HepG2 (cell line): ENCODE measurements around the gene TTC24. TPM values are rescaled to one million over a fixed set of nuclear protein-coding genes. Genes with fewer than 3 reads are reported as not detected.

Experiments used
- CBFB ChIP-seq: sonication (generic); formaldehyde crosslinking; IDR thresholded peaks from 2 replicates; pipeline ENCODE4 v1.4.0; 2020; ENCODE audit warnings: missing genetic modification reagents
- DRAP1 ChIP-seq: IDR thresholded peaks from 2 replicates; pipeline ENCODE4 v1.6.1; 2016; ENCODE audit warnings: missing genetic modification reagents, missing compliant biosample characterization
- FOXO4 ChIP-seq: sonication (generic); formaldehyde crosslinking; conservative IDR thresholded peaks from 2 replicates; pipeline ENCODE4 v1.8.1; 2023; ENCODE audit warnings: missing genetic modification reagents
- HNRNPLL ChIP-seq: fragments of 200-400 bp; formaldehyde crosslinking; IDR thresholded peaks from 2 replicates; pipeline ENCODE4 v1.6.1; 2017; ENCODE audit warnings: mild to moderate bottlenecking, low read depth, low read length; ENCODE audit not compliant: poor library complexity, severe bottlenecking
- JARID2 ChIP-seq: sonication (generic); formaldehyde crosslinking; IDR thresholded peaks from 2 replicates; pipeline ENCODE4 v1.8.1; 2023; ENCODE audit warnings: missing genetic modification reagents, inconsistent platforms; ENCODE audit not compliant: insufficient replicate concordance
- KDM2A ChIP-seq: sonication (generic); formaldehyde crosslinking; IDR thresholded peaks from 2 replicates; pipeline ENCODE4 v1.4.0; 2020; ENCODE audit warnings: low read depth, missing genetic modification reagents, borderline replicate concordance
- MAFK ChIP-seq, 2 experiments: IDR thresholded peaks in 1 of 2; conservative IDR thresholded peaks in 1 of 2; 2 replicates each; pipeline ENCODE4 v1.6.1; 2011; ENCODE audit warnings: improper control_type of control experiment in 2 of 2, low read length in 2 of 2
- NFYC ChIP-seq: IDR thresholded peaks from 2 replicates; pipeline ENCODE4 v1.6.1; 2016; ENCODE audit warnings: missing genetic modification reagents, missing compliant biosample characterization
- NKX3-1 ChIP-seq: sonication (generic); formaldehyde crosslinking; IDR thresholded peaks from 2 replicates; pipeline ENCODE4 v1.5.0; 2020; ENCODE audit warnings: missing genetic modification reagents
- PHF20 ChIP-seq: sonication (generic); formaldehyde crosslinking; IDR thresholded peaks from 2 replicates; pipeline ENCODE4 v1.5.0; 2020; ENCODE audit warnings: mild to moderate bottlenecking, missing genetic modification reagents
- RARG ChIP-seq: sonication (generic); formaldehyde crosslinking; IDR thresholded peaks from 2 replicates; pipeline ENCODE4 v1.4.0; 2020; ENCODE audit warnings: low read depth, mild to moderate bottlenecking, missing genetic modification reagents
- RBFOX2 ChIP-seq: fragments of 200-400 bp; formaldehyde crosslinking; IDR thresholded peaks from 2 replicates; pipeline ENCODE4 v1.6.1; 2017; ENCODE audit warnings: low read depth, mild to moderate bottlenecking, low read length
- SRY ChIP-seq: sonication (generic); formaldehyde crosslinking; IDR thresholded peaks from 2 replicates; pipeline ENCODE4 v1.8.0; 2022; ENCODE audit warnings: mild to moderate bottlenecking, missing genetic modification reagents
- ZC3H13 ChIP-seq: sonication (generic); formaldehyde crosslinking; IDR thresholded peaks from 2 replicates; pipeline ENCODE4 v1.8.1; 2023; ENCODE audit warnings: mild to moderate bottlenecking, missing genetic modification reagents, moderate library complexity
- ZFP82 ChIP-seq: sonication (generic); formaldehyde crosslinking; IDR thresholded peaks from 2 replicates; pipeline ENCODE4 v1.5.1; 2020; ENCODE audit warnings: mild to moderate bottlenecking, missing genetic modification reagents, borderline replicate concordance
- ZNF253 ChIP-seq: sonication (generic); formaldehyde crosslinking; IDR thresholded peaks from 2 replicates; pipeline ENCODE4 v1.8.0; 2022; ENCODE audit warnings: mild to moderate bottlenecking, missing genetic modification reagents, borderline replicate concordance
- ZNF33A ChIP-seq: sonication (generic); formaldehyde crosslinking; IDR thresholded peaks from 2 replicates; pipeline ENCODE4 v1.5.1; 2020; ENCODE audit warnings: missing genetic modification reagents, mild to moderate bottlenecking, moderate library complexity, borderline replicate concordance
- ZNF790 ChIP-seq: sonication (generic); formaldehyde crosslinking; IDR thresholded peaks from 2 replicates; pipeline ENCODE4 v1.8.0; 2022; ENCODE audit warnings: missing genetic modification reagents, mild to moderate bottlenecking, borderline replicate concordance
- ZNF850 ChIP-seq: sonication (generic); formaldehyde crosslinking; conservative IDR thresholded peaks from 2 replicates; pipeline ENCODE4 v1.9.0; 2021; ENCODE audit warnings: mild to moderate bottlenecking, missing genetic modification reagents
- polyA plus RNA-seq, 8 experiments: library from polyadenylated mRNA; depleted of rRNA in 3 of 8; stranded (reverse) in 7 of 8; unstranded in 1 of 8; fragments of >200 nt; fragmentation: Illumina TruSeq in 4 of 8; extraction: Trizol in 4 of 8; gene quantifications; 2 replicates each; pipeline versions ENCODE4 v1.2.1 to v1.2.3, GENCODE V29; 2011 to 2016; ENCODE audit warnings: low read depth in 4 of 8, missing spikeins in 1 of 8, mixed read lengths in 1 of 8; ENCODE audit not compliant: insufficient read depth in 1 of 8
- total RNA-seq, 5 experiments: library from RNA; depleted of rRNA; stranded (reverse); fragments of >200 nt; fragmentation: Illumina TruSeq; extraction: Trizol; gene quantifications; 2 replicates each; pipeline ENCODE4 v1.2.3, GENCODE V29; 2016; ENCODE audit warnings: low read depth in 1 of 5
- TF ChIP-seq, protein P1 (sequence below): sonication (generic); formaldehyde crosslinking; IDR thresholded peaks from 2 replicates; pipeline ENCODE4 v1.5.1; 2020; ENCODE audit warnings: mild to moderate bottlenecking, missing genetic modification reagents
- TF ChIP-seq, protein P2 (sequence below): sonication (generic); formaldehyde crosslinking; IDR thresholded peaks from 2 replicates; pipeline ENCODE4 v1.4.0; 2020; ENCODE audit warnings: missing genetic modification reagents, low read depth, mild to moderate bottlenecking, borderline replicate concordance

The TTC24 gene
- total and polyA plus RNA-seq, 2 of the 13 experiments (the other 11 are each of a cell fraction or from before 2014, with no cell fraction given): 0.13 to 0.18 TPM

DNA sequence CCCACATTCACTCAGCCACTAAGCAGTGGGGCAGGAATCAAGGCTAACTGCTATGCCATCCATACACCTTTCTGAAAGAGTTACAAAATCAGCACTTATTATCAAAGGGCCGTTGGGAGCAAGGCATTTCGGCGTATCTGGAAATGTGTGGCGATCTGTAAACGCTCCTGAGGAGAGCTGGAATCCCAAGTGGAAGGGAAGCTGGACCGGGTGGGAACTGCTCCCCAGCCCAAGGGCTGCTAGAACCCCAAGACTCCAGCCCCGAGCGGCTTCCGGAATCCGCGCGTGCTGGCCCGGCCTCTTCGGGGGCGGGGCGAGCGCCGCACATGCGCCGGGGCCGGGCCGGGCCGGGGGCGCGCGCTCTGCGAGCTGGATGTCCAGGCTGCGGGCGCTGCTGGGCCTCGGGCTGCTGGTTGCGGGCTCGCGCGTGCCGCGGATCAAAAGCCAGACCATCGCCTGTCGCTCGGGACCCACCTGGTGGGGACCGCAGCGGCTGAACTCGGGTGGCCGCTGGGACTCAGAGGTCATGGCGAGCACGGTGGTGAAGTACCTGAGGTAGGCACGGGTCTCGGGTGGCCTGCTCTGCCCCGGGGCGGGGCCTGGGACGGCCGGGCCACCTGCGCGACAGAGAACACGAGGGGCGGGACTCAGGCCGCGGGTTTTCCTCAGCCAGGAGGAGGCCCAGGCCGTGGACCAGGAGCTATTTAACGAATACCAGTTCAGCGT is 12.1 kb downstream of the TTC24 start, which contains the start of gene NAXE (continued):
- TF ChIP-seq ZNF33A (CRISPR knock-in tag): 0 out of 2 replicates have a peak, but pooled peaks have one; percentile 4
- peak; percentile 99 for TF ChIP-seq KDM2A (CRISPR knock-in tag)
- TF ChIP-seq HNRNPLL: no peak
- 0 out of 2 replicates have a peak, but pooled peaks have one; percentile 51 for TF ChIP-seq NKX3-1 (CRISPR knock-in tag)
- TF ChIP-seq SRY (CRISPR knock-in tag): peak; percentile 46; the same call in 1 of the 2 replicates
- peak; percentile 60; the same call in 1 of the 2 replicates for TF ChIP-seq PHF20 (CRISPR knock-in tag)
- peak; percentile 71; the same call in 1 of the 2 replicates for TF ChIP-seq ZFP82 (CRISPR knock-in tag)
- TF ChIP-seq ZNF253: peak; percentile 66; the same call in 1 of the 2 replicates
- TF ChIP-seq FOXO4 (CRISPR knock-in tag): 0 out of 2 replicates have a peak, but pooled peaks have one; percentile 19
- TF ChIP-seq JARID2 (CRISPR knock-in tag): no peak
- no peak; the same call in 1 of the 2 replicates for TF ChIP-seq ZNF790 (CRISPR knock-in tag)
- no peak for TF ChIP-seq NFYC (CRISPR knock-in tag)
- TF ChIP-seq, protein P1, sequence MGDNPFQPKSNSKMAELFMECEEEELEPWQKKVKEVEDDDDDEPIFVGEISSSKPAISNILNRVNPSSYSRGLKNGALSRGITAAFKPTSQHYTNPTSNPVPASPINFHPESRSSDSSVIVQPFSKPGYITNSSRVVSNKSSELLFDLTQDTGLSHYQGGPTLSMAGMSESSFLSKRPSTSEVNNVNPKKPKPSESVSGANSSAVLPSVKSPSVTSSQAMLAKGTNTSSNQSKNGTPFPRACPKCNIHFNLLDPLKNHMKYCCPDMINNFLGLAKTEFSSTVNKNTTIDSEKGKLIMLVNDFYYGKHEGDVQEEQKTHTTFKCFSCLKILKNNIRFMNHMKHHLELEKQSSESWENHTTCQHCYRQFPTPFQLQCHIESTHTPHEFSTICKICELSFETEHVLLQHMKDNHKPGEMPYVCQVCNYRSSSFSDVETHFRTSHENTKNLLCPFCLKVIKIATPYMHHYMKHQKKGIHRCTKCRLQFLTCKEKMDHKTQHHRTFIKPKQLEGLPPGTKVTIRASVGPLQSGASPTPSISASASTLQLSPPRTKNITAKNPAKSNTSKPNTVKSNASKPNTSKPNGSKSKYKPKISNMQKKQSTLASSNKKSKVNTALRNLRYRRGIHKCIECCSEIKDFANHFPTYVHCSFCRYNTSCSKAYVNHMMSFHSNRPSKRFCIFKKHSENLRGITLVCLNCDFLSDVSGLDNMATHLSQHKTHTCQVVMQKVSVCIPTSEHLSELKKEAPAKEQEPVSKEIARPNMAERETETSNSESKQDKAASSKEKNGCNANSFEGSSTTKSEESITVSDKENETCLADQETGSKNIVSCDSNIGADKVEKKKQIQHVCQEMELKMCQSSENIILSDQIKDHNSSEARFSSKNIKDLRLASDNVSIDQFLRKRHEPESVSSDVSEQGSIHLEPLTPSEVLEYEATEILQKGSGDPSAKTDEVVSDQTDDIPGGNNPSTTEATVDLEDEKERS (CRISPR knock-in tag): 0 out of 2 replicates have a peak, but pooled peaks have one; percentile 32
- TF ChIP-seq ZC3H13: 0 out of 2 replicates have a peak, but pooled peaks have one; percentile 13
- 0 out of 4 replicates have a peak, but pooled peaks of 1 of the 2 experiments have one; percentile 5 for TF ChIP-seq MAFK (conservative IDR thresholded peaks at IDR 0.05 in 1 of 2, IDR thresholded peaks at IDR 0.05 in 1 of 2; ENCODE audit: low read length in 2 of 2)
- TF ChIP-seq DRAP1 (CRISPR knock-in tag): peak; percentile 40; the same call in 1 of the 2 replicates
- 0 out of 2 replicates have a peak, but pooled peaks have one; percentile 56 for TF ChIP-seq ZNF850 (CRISPR knock-in tag)
- peak; percentile 51; the same call in 1 of the 2 replicates for TF ChIP-seq CBFB (CRISPR knock-in tag)
- peak; percentile 85 for TF ChIP-seq RBFOX2
- TF ChIP-seq, protein P2, sequence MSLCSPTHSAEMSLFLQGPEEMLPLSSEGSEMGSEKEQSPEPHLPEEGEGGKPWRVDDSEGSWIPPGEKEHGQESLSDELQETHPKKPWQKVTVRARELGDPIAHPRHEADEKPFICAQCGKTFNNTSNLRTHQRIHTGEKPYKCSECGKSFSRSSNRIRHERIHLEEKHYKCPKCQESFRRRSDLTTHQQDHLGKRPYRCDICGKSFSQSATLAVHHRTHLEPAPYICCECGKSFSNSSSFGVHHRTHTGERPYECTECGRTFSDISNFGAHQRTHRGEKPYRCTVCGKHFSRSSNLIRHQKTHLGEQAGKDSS (CRISPR knock-in tag): peak; percentile 87; the same call in 1 of the 2 replicates
- TF ChIP-seq RARG (CRISPR knock-in tag): no peak
